Stimulated activated CD8-positive, alpha-beta memory T cell treated with anti-CD3 and anti-CD28 coated beads, Interleukin-2, amount 100 ng/mL, for 1 hour (primary cell): ENCODE results near the gene CETN1.

Experiments
- DNase-seq, 2 donors: peaks; one replicate each; pipeline ENCODE4 v3.0.0-alpha.2; 2020; ENCODE audit warnings: low read depth in 2 of 2

Gene CETN1

GRCh38 chr18:580154-580553 is at the start of gene CETN1:
TSS of gene CETN1 (plus strand) at chr18:580380. CDS start at chr18:580409, 29 bp downstream.
- no peak for DNase-seq

- no peak for DNase-seq
These were observed 48.2 kb upstream of the CETN1 start for GRCh38 chr18:532018-532417.

DNA sequence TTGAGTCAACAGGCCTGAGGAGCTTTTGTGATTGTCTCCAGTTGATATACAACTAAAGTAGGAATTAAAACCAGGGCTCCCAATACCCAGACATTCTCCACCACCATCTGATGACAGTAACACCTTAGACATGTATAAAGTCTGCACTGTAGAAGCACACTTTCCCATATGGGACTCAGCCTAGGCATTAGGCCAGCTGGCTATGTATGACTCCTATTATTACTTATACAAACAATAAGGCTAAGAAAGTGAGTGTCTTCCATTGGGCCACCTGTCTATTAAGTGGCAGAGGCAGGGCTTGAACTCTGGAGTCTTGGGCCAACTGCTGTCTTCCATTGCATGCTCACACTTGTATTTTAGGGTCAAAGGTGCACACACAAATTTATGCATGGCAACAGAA is 47.5 kb upstream of the CETN1 start:
- no peak for DNase-seq

GRCh38 chr18:533995-534601 is 46.1 kb upstream of the CETN1 start:
- no peak for DNase-seq

DNA sequence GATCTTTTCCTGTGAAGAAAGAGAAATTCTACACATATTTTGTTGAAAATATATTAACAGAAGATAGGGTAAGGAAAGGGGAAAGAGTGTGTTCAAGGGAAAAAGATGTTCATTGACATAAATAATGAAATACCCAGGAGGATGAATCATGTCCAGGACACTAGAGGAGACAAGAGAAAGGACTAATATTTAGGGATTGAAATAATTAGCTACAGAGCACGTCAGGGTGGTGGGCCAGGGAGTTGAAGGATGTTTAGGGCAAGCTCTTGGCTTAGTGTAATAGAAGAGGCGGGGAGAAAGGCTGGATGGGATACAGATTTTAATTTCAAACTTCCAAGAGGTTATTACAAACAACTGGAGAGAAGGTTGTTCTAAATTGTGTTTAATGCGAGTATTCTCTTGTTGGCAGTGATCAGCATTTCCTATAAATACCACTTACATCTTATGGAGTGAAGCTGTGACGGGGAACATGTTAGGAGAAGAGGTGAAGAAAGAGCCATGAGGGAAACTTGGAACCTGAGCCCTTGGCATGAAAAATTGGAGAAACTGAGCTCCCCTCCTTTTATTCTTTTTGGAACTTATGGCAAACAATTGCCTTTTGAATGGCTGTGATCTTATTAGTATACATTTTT is 36.6 kb upstream of the CETN1 start:
- DNase-seq: no peak

- no peak for DNase-seq
These were observed 30.2 kb upstream of the CETN1 start for GRCh38 chr18:549967-550366.

DNA sequence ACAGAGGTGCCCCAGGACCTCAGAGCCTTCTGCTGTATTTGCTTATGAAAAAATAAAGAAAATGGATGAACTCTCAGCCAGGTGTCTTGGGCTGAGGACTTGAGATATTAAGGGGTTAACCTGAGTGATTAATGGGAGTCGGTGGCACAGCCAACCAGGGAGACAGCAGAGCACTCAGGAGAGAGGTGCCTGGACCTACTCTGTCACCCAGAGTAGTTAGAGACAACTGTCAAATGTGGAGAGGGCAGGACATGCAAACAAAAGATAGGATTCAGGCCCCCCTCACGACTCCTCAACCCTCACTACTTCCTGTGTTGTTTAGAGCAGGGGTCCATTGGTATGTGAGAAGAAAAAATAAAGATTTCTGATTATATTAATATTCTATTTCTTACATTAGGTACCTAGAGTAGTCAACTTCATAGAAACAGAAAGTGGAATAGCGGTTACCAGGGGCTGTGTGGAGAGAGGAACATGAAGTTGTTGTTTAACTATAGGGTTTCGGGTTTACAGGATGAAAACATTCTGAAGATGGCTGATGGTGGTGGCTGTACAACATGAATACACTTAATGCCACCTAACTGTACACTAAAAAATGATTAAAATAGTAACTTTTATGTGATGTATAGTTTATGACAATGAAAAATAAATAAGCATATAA is 28.6 kb upstream of the CETN1 start:
- DNase-seq: no peak

GRCh38 chr18:555705-556457 is 24.3 kb upstream of the CETN1 start:
- DNase-seq: no peak

DNA sequence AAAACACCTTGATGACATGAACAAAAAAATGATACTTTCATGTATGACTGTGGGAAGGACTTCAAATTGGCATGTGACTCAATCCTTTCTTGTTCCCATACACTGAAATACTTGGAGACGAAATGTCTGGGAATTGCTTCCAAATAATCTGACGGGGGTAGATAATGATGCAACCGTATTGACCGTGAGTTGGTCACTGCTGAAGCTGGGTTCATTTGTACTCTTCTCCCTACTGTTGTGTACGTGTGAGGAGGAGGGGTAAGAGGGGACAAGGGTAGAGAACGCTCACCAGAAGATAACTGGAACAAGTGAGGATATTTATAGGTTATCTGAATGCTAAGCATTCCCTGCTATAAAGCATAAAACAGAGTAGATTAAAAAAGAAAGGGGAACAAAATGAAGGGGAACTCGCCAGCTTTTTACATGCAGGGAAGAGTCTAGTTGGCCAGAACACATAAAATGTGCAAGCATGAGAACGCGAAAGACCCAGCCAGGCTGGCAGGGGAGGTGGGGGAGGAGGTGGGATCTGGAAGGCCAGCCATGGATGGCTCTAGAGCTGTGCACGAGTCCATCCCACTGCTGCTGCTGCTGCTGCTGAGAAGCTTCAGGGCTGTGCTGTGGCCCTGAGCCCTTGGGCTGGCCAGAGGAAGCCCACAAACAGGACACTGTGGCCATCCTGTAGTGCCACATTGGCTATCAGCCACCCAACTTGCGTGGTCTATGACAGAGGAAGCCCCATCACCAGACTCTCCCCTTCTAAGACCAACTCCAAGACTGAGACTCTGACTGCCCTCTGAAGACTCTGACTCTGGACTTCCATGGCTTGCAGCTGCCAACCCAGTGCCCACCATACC is 15.2 kb upstream of the CETN1 start:
- no peak for DNase-seq

GRCh38 chr18:565562-566061 is 14.6 kb upstream of the CETN1 start:
- no peak for DNase-seq

DNA sequence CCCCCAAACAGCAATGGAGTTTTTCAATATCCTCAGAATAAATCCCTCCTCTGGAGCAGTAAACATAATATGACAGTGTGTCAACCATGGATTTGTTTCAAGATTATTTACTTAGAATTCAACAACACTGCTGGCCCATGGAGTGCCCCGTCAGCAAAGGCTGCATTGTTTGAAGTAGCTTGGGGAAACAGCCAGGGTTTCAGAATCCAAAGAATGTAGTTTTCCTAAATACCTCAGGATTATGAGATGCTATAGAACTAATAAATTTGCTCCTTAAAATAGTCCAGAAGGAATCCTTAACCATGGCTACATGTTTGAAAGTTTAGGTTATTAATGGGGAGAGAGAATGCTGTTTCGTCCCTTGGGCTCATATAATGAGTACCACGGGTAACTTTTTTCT is 13.1 kb upstream of the CETN1 start:
- DNase-seq: no peak

DNA sequence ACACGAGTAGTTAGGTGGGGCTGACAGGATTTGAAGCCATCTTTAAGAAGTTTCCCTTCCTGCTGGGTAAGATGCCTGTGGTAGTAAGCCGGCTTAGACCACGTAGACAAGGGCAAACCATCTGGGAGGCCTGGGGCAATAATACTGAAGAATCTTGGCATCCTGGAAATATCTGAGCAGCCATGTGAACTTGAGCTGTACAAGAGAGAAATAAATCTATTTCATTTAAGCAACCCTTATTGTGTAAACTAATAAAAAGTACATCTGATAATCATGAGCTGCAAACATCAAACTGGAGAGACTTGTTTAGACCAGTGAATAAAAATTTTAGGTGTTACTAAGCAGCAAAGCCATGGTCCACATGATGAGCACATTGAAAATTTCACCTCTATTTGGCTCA is 11.4 kb upstream of the CETN1 start:
- no peak for DNase-seq

DNA sequence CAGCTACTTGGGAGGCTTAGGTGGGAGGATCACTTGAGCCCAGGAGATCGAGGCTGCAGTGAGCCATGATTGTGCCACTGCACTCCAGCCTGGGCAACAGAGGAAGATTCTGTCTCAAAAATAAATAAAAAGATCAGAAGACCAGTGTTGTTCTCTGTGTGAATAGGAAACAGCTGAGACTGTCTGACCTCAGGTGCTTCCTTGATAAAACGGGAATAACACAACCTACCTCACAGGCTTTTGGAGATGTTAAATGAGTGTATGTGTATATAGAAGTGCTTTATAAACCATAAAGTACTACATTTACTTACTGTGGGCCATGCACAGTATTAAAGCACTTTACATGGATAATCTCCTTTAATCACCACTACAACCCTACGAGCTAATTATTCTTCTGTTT is 9.9 kb upstream of the CETN1 start:
- no peak for DNase-seq

- no peak for DNase-seq
These were observed 9.5 kb upstream of the CETN1 start for GRCh38 chr18:570697-571096.

GRCh38 chr18:572091-572830 is 7.9 kb upstream of the CETN1 start:
- no peak for DNase-seq

GRCh38 chr18:572831-573289 is 7.3 kb upstream of the CETN1 start:
- DNase-seq: no peak

GRCh38 chr18:573385-573784 is 6.8 kb upstream of the CETN1 start:
- DNase-seq: no peak

DNA sequence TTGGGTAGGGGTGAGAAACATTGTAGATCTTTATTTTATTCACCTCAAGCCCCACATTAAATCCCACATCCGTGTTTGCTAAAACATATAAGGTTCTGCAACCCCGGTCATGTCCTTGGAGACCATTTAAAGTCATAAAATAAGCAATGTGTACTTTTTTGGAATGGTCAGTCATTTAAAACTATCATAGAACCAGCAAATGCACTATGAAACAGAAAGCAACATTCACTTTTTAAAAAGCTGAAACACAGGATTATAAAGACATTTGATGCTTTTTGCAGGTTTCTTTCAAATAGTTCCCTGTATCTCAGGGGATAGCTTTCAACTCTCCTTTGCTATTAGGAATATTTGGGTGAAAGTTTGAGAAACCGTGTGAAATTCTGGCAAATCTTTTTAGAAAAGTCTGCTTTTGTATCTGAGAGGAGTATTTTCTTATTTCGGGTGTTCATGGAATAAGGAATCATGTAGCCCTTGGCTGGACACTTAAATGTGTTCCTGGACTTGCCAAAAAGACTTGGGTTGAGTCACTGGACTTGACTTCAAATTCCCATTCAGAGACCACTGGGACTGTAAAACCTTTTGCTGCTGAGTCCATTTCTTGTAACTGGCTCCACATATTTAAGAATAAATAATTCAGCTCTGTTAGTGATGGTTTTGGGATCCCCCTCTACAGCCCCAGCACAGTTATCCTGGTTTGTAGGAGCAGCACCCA is 5.9 kb upstream of the CETN1 start:
- no peak for DNase-seq

- no peak for DNase-seq
These were observed 5.1 kb upstream of the CETN1 start for GRCh38 chr18:574865-575645.
